Keratinocyte (primary cell): ENCODE results near the gene ZFAND6. TPM values are rescaled to one million over a fixed set of nuclear protein-coding genes. Genes with fewer than 3 reads are reported as not detected.

Experiments used
- DNase-seq: peaks from one replicate; pipeline ENCODE4 v3.0.0-alpha.2; 2011; ENCODE audit warnings: low read depth, missing footprints, low spot score
- FAIRE-seq: peaks from 2 replicates; lab custom pipeline; 2011; peaks lifted over from hg19 to GRCh38; lab: Jason Lieb, UNC
- H2AFZ ChIP-seq: 2 replicates; pipeline ENCODE4 v1.6.0; 2012; ENCODE audit warnings: low read length, control low read depth, inconsistent platforms; ENCODE audit not compliant: control insufficient read depth
- H3K27ac ChIP-seq: 2 replicates; pipeline ENCODE4 v1.5.1; 2011; ENCODE audit warnings: low read length; ENCODE audit not compliant: control insufficient read depth, insufficient read depth
- H3K27me3 ChIP-seq: 3 replicates; pipeline ENCODE4 v1.6.0; 2011; ENCODE audit warnings: low read length; ENCODE audit not compliant: control insufficient read depth, insufficient read depth; ENCODE audit errors: extremely low read depth
- H3K36me3 ChIP-seq, 2 experiments: 2 replicates in 1 of 2; 3 replicates in 1 of 2; pipeline ENCODE4 v1.5.1; 2011; ENCODE audit warnings: low read length in 2 of 2, mild to moderate bottlenecking in 1 of 2; ENCODE audit not compliant: control insufficient read depth in 2 of 2, insufficient read depth in 2 of 2; ENCODE audit errors: extremely low read depth in 1 of 2
- H3K4me1 ChIP-seq: 3 replicates; pipeline ENCODE4 v1.5.1; 2011; ENCODE audit warnings: low read length; ENCODE audit not compliant: control insufficient read depth, insufficient read depth; ENCODE audit errors: extremely low read depth
- H3K4me2 ChIP-seq: 3 replicates; pipeline ENCODE4 v1.6.0; 2011; ENCODE audit warnings: low read depth, low read length; ENCODE audit not compliant: control insufficient read depth, insufficient read depth; ENCODE audit errors: extremely low read depth
- H3K4me3 ChIP-seq, 3 experiments: fragments of 200-600 bp in 1 of 3; sonication (generic) in 1 of 3; 2 replicates in 2 of 3; 3 replicates in 1 of 3; pipeline ENCODE4 v1.5.1; 2011 to 2016; ENCODE audit warnings: low read length in 3 of 3, mild to moderate bottlenecking in 3 of 3, control low read depth in 2 of 3, inconsistent platforms in 1 of 3, low read depth in 1 of 3, mixed read lengths in 1 of 3, mixed run types in 1 of 3, moderate library complexity in 1 of 3; ENCODE audit not compliant: control insufficient read depth in 2 of 3, insufficient read depth in 2 of 3; ENCODE audit errors: extremely low read depth in 1 of 3
- H3K79me2 ChIP-seq: 2 replicates; pipeline ENCODE4 v1.6.0; 2012; ENCODE audit warnings: low read length; ENCODE audit not compliant: control insufficient read depth, insufficient read depth
- H3K9ac ChIP-seq: 3 replicates; pipeline ENCODE4 v1.6.0; 2011; ENCODE audit warnings: low read length; ENCODE audit not compliant: control insufficient read depth, insufficient read depth; ENCODE audit errors: extremely low read depth
- H3K9me1 ChIP-seq: 3 replicates; pipeline ENCODE4 v1.6.0; 2011; ENCODE audit warnings: low read length; ENCODE audit not compliant: control insufficient read depth, insufficient read depth; ENCODE audit errors: extremely low read depth
- H3K9me3 ChIP-seq: 2 replicates; pipeline ENCODE4 v1.5.1; 2012; ENCODE audit warnings: low read depth, low read length; ENCODE audit not compliant: control insufficient read depth
- H4K20me1 ChIP-seq: 3 replicates; pipeline ENCODE4 v1.6.0; 2011; ENCODE audit warnings: low read length; ENCODE audit not compliant: control insufficient read depth, insufficient read depth; ENCODE audit errors: extremely low read depth
- EZH2 ChIP-seq: IDR thresholded peaks from one replicate; pipeline ENCODE4 v1.6.1; 2012; ENCODE audit warnings: inconsistent platforms, mild to moderate bottlenecking, low read length, moderate library complexity
- dilution Hi-C: fragments of 300-500 bp; cut with MboI; formaldehyde crosslinking; loops from one replicate; pipeline ENCODE4 v1.7.0; 2020; ENCODE audit warnings: low sequenced_read_pairs; ENCODE audit not compliant: extremely low pct_ligation_motif_present
- polyA plus RNA-seq, 5 experiments: library from polyadenylated mRNA; depleted of rRNA in 3 of 5; stranded (reverse) in 3 of 5; stranded (forward) in 1 of 5; unstranded in 1 of 5; fragments of >200 nt; gene quantifications; 1 replicate in 1 of 5; 2 replicates in 3 of 5; 3 replicates in 1 of 5; pipeline versions ENCODE4 v1.2.1 to v1.2.3, GENCODE V29; 2011 to 2012; ENCODE audit warnings: missing spikeins in 2 of 5, low read depth in 1 of 5, low replicate concordance in 1 of 5
- TF ChIP-seq, protein P1 (sequence below), 3 experiments: IDR thresholded peaks in 1 of 3; conservative IDR thresholded peaks in 1 of 3; optimal IDR thresholded peaks in 1 of 3; 2 replicates in 2 of 3; 3 replicates in 1 of 3; pipeline versions ENCODE3 to v1.5.1; 2011; ENCODE audit warnings: low read length in 3 of 3, mild to moderate bottlenecking in 3 of 3, moderate library complexity in 2 of 3, control low read depth in 1 of 3, inconsistent platforms in 1 of 3; ENCODE audit not compliant: insufficient read depth in 2 of 3; ENCODE audit errors: extremely low read depth in 1 of 3

ZFAND6 gene
- polyA plus RNA-seq, 1 donor (not counting 4 experiments of a cell fraction or from before 2014, with no cell fraction given), result 142 TPM

DNA sequence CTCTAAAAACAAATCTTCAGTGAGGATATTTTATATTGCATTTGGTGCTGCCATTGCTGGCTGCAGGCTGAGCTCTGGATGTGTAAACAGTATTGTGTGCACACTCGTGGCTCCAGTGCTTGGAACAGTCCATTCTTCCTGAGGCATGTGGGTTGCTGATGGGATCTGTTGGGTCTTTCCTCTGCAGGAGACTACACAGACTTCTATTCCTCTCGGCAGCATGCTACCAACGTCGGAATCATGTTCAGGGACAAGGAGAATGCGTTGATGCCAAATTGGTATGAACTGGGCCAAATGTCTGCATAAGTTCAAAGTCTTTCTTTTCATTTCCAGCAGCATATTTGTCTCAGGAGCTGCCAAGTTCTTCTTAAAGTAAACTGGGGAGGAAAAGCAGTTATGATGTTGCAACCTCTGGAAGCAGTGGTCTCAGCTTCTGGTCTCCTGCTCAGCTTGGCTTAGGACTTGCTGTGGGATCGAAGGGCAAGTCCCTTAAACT is 102.6 kb downstream of the ZFAND6 start:
- Histone ChIP-seq H3K9ac (no peak overlapping the region), H3K9me3 (no peaks in the 10 kb centered on the region), H2AFZ (no peak overlapping the region), H3K4me2 (no peak overlapping the region), H3K4me3 (no peak overlapping the region), H4K20me1 (no peaks in the 10 kb centered on the region), H3K9me1 (peaks cover 2% of the 10 kb centered on the region), H3K79me2 (no peaks in the 10 kb centered on the region), H3K27me3 (no peaks in the 10 kb centered on the region), H3K36me3 (peaks cover 9 to 25% of the 10 kb centered on the region in 2 experiments), H3K27ac (no peak overlapping the region), H3K4me1 (peaks cover 11% of the 10 kb centered on the region)
- no peak for DNase-seq
- FAIRE-seq, result no peak
- dilution Hi-C loops, result no loop called here
- TF ChIP-seq EZH2, result no peak
- TF ChIP-seq, protein P1, sequence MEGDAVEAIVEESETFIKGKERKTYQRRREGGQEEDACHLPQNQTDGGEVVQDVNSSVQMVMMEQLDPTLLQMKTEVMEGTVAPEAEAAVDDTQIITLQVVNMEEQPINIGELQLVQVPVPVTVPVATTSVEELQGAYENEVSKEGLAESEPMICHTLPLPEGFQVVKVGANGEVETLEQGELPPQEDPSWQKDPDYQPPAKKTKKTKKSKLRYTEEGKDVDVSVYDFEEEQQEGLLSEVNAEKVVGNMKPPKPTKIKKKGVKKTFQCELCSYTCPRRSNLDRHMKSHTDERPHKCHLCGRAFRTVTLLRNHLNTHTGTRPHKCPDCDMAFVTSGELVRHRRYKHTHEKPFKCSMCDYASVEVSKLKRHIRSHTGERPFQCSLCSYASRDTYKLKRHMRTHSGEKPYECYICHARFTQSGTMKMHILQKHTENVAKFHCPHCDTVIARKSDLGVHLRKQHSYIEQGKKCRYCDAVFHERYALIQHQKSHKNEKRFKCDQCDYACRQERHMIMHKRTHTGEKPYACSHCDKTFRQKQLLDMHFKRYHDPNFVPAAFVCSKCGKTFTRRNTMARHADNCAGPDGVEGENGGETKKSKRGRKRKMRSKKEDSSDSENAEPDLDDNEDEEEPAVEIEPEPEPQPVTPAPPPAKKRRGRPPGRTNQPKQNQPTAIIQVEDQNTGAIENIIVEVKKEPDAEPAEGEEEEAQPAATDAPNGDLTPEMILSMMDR (optimal IDR thresholded peaks at IDR 0.05 in 1 of 3, IDR thresholded peaks at IDR 0.05 in 1 of 3, conservative IDR thresholded peaks at IDR 0.05 in 1 of 3; ENCODE audit: extremely low read depth in 1 of 3, insufficient read depth in 2 of 3, low read length in 3 of 3), result no peak

DNA sequence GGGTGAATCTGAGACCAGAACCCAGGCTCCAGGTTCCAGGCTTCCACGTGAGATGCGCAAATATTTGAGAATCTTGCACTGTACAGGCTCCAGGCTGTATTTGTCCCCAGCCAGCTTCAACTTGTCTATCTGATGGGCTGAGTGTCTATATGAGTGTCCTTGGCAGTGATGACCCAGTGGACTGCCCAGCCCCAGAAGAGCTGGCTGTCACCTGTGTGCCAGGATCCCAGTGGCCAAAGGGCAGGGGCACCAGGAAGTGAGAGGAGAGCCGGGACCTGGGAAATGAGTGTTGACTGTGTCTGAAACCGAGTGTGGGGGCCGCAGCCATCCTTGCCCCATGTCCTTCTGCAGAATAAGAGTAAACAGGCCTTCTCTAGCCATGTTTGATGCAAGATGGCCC is 103.7 kb downstream of the ZFAND6 start:
- Histone ChIP-seq H3K27me3 (no peaks in the 10 kb centered on the region), H3K9me1 (peaks cover 2% of the 10 kb centered on the region), H4K20me1 (no peaks in the 10 kb centered on the region), H3K4me2 (no peak overlapping the region), H3K79me2 (no peaks in the 10 kb centered on the region), H3K9ac (no peak overlapping the region), H3K4me3 (no peak overlapping the region), H3K4me1 (peaks cover 14% of the 10 kb centered on the region), H3K9me3 (no peaks in the 10 kb centered on the region), H2AFZ (no peak overlapping the region), H3K36me3 (peaks cover 7 to 25% of the 10 kb centered on the region in 2 experiments), H3K27ac (no peak overlapping the region)
- dilution Hi-C loops, result no loop called here
- DNase-seq, result no peak
- FAIRE-seq, result no peak
- TF ChIP-seq, protein P1 (optimal IDR thresholded peaks at IDR 0.05 in 1 of 3, IDR thresholded peaks at IDR 0.05 in 1 of 3, conservative IDR thresholded peaks at IDR 0.05 in 1 of 3; ENCODE audit: extremely low read depth in 1 of 3, insufficient read depth in 2 of 3, low read length in 3 of 3), result no peak
- no peak for TF ChIP-seq EZH2
